Peyer's patch (tissue), 4 donors: ENCODE data around the gene ARNT2.

Experiments
- POLR2A ChIP-seq, 2 donors: fragments of 450-650 bp; IDR thresholded peaks; one replicate each; pipeline ENCODE4 v1.5.1; 2017; ENCODE audit warnings: antibody characterized with exemption in 2 of 2, mild to moderate bottlenecking in 2 of 2, moderate library complexity in 2 of 2
- TF ChIP-seq, protein P1 (sequence below), 6 experiments: fragments of 450-650 bp in 4 of 6; fragments of 200-600 bp in 2 of 6; sonication (generic) in 1 of 6; IDR thresholded peaks; one replicate each; pipeline ENCODE4 v1.5.1; 2017 to 2019; ENCODE audit warnings: antibody characterized with exemption in 6 of 6, mild to moderate bottlenecking in 3 of 6, moderate library complexity in 1 of 6

GRCh38 chr15:80595396-80595795, 191.2 kb downstream of the ARNT2 start:
- TF ChIP-seq, protein P1, sequence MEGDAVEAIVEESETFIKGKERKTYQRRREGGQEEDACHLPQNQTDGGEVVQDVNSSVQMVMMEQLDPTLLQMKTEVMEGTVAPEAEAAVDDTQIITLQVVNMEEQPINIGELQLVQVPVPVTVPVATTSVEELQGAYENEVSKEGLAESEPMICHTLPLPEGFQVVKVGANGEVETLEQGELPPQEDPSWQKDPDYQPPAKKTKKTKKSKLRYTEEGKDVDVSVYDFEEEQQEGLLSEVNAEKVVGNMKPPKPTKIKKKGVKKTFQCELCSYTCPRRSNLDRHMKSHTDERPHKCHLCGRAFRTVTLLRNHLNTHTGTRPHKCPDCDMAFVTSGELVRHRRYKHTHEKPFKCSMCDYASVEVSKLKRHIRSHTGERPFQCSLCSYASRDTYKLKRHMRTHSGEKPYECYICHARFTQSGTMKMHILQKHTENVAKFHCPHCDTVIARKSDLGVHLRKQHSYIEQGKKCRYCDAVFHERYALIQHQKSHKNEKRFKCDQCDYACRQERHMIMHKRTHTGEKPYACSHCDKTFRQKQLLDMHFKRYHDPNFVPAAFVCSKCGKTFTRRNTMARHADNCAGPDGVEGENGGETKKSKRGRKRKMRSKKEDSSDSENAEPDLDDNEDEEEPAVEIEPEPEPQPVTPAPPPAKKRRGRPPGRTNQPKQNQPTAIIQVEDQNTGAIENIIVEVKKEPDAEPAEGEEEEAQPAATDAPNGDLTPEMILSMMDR (IDR thresholded peaks at IDR 0.05): no peak
- no peak for TF ChIP-seq POLR2A (IDR thresholded peaks at IDR 0.05)
